HG03175 (cell line): Measurements from ENCODE around the gene ZCCHC7.
A peak's percentile ranks its signal among the peaks of the same experiment; 100 is the strongest.
"Not testable (repeated sequence)": the region's sequence is repeated elsewhere in the genome, so short reads cannot be mapped to it uniquely, and the experiment has no call there.

Experiments
- ATAC-seq: cut with Tn5 transposase; IDR thresholded peaks from one replicate; pipeline ENCODE4 v1.9.1; 2021; ENCODE audit warnings: mild to moderate bottlenecking, moderate library complexity; ENCODE audit not compliant: unreplicated experiment

Gene ZCCHC7

GRCh38 chr9:37120843-37121335 is 515 bp downstream of the ZCCHC7 start:
- ATAC-seq = peak; percentile 15

DNA sequence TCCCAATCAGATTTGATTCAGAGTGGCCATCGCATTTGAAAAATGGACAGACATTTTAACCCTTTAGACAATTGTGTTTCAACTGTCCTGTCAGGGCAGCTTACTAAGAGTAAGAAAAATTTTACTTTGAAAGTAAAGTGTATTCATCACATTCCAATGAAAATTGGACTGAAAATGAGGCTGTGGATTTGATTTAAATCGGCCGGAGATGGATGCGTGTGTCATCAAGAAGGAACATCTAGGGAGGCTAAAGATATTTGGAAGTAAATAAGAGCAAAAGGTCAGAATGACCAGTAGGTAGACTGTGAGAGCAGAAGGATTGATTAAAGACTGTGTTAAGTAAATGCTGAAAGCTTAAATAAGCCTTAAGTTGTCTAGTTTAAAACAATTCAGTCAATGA is 1.5 kb downstream of the ZCCHC7 start:
- no peak for ATAC-seq

DNA sequence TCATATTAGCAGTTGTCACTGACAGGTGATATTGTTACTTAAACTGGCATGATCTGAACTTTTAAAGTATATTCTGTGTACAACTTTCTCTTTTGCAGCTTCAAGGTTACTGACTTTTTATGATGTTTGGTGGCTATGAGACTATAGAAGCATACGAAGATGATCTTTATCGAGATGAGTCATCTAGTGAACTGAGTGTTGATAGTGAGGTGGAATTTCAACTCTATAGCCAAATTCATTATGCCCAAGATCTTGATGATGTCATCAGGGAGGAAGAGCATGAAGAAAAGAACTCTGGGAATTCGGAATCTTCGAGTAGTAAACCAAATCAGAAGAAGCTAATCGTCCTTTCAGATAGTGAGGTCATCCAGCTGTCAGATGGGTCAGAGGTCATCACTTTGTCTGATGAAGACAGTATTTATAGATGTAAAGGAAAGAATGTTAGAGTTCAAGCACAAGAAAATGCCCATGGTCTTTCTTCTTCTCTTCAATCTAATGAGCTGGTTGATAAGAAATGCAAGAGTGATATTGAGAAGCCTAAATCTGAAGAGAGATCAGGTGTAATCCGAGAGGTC is 5.9 kb downstream of the ZCCHC7 start:
- no peak for ATAC-seq

GRCh38 chr9:37127018-37127417 is 6.6 kb downstream of the ZCCHC7 start:
- ATAC-seq = no peak

DNA sequence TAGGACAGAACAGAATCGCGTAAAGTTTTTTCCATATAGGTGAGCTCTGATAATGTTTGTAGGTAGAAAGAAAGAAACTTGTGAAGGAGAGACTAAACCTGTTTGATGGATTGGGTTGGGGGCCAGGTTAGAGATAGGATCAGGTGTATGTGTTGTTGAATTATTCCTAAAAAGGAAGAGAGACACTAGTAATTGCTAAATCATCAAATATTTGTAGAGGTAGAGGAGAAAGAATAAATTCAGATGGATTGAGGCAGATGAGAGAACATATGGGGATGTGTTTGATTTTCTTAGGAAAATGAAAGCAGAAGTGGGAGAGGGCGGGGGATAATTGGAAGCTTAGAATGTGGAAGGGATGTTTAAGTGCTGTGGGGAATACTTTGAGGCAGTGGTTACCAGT is 7.7 kb downstream of the ZCCHC7 start:
- ATAC-seq = no peak

- ATAC-seq = no peak
These were observed 13.8 kb downstream of the ZCCHC7 start for GRCh38 chr9:37134166-37134565.

GRCh38 chr9:37141015-37141414 is 20.6 kb downstream of the ZCCHC7 start:
- ATAC-seq = no peak

GRCh38 chr9:37144762-37145161 is 24.4 kb downstream of the ZCCHC7 start:
- peak; percentile 54 for ATAC-seq

DNA sequence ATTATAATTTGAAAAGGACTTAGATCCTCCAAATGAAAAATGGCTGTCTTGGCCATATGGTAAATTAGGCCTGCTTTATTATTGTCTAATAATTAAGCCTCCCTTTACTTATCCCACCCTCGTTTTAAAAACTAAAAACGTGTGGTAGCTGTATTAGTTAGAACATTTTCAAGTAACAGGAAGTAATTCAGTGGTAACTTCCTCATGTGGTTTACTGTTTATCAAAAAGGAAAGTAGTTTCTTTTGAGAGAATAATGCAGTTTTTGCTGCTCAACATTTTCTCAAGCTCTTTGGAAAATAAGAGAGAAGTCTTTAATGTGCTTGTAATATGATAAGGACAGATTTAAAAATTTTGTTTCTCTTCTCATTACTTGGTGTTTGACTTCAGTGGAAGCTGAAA is 26.0 kb downstream of the ZCCHC7 start:
- ATAC-seq = peak; percentile 73

GRCh38 chr9:37148181-37148580 is 27.8 kb downstream of the ZCCHC7 start:
- ATAC-seq = no peak

DNA sequence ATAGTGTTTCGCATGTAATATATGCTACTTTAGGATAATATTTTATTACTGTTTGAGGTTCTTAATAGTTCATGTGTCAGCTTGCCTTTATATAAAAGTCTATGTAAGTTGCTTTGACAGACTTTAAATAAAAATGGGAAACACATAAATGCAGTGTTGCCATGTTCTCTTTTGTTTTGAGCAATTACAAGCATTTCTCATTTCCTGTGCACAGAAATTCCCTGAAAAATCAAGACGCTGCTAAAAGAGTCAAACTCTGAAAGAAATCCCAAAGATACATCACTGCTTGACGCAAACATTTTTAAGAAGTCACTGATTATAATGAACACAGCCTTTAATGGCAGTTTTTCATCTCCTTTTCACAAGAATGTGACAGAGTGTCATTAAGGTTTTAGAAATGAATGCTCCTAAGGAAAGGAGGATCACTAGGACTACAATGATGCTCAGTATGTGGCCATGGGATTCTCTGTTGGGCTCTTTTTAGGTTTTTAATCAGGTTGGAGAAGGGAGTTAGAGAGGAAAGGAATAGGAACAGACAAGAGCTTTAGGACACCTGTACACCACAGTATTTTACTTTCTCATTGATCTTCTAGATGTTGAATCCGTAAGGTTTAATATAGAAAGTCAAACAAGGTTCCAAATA is 29.4 kb downstream of the ZCCHC7 start:
- no peak for ATAC-seq

DNA sequence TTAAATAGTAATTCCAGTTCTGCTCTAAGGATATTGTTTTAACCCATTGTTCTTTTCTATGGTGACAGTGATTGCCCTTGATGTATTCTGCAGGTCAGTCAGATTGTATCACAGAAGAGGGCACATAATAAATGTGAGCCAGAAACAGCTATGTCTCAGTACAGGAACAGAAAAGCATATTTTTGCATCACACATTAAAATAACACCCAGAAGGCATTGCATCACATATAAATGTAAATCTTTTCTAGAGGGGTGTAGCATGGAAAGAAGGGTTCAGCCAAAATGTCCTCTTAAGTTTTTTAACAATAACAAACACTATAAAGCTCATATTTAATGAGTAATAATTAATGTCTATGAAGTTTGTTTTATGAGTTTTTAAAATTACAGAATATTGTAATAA is 30.0 kb downstream of the ZCCHC7 start:
- ATAC-seq = no peak

DNA sequence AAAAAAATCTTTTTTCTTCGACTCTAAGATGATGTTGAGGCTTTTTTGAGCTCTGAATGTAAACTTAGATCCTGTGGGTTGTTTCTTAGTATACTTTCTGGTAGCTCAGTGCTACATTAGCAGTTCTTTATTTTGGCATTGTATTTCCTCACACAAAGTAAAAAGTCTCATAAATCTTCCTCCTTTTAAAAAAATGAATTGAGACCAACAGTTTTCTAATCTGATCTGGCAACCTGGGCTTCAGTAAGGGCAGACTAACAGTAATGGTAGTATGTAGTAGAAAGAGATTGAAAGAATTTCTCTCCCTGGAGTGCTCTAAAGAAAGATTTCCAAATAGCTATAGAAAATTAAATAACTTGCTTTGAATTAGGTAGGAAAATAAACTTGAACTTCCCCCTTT is 31.4 kb downstream of the ZCCHC7 start:
- ATAC-seq = no peak

DNA sequence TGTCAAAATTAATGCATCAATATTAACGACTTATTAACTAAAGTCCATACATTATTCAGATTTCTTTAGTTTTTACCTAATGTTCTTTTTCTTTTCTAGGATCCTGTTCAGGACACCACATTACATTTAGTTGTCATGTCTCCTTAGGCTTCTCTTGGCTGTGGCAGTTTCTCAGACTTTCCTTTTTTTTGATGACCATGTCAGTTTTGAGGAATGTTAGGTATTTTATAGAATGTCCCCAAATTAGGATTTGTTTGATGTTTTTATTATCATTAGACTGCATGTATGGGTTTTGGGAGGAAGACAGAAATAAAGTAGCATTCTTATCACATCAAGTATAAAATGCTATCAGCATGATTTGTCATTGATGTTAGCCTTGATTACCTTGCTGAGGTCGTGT is 32.0 kb downstream of the ZCCHC7 start:
- ATAC-seq = no peak

GRCh38 chr9:37155601-37156000 is 35.2 kb downstream of the ZCCHC7 start:
- ATAC-seq = no peak

DNA sequence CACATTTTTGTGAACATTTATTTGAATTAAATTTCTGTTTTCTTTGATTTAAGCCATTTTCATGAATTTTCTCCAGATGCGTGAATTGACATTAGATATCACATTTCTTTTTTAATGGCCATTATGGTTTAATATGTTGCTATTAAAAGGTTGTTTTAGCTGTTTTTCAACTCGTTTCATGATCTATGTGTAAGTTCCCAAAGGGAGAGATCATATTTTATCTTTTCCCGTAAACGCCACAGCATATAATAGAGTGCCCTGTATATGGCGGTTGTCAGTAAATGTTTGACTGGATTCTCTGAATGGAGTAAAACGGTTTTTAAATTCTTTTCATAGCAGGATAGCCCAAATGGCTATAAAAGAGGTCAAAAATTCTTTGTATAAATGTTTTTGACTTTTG is 35.8 kb downstream of the ZCCHC7 start:
- ATAC-seq = no peak

GRCh38 chr9:37156781-37157356 is 36.5 kb downstream of the ZCCHC7 start:
- no peak for ATAC-seq

GRCh38 chr9:37157726-37158377 is 37.5 kb downstream of the ZCCHC7 start:
- ATAC-seq = no peak

DNA sequence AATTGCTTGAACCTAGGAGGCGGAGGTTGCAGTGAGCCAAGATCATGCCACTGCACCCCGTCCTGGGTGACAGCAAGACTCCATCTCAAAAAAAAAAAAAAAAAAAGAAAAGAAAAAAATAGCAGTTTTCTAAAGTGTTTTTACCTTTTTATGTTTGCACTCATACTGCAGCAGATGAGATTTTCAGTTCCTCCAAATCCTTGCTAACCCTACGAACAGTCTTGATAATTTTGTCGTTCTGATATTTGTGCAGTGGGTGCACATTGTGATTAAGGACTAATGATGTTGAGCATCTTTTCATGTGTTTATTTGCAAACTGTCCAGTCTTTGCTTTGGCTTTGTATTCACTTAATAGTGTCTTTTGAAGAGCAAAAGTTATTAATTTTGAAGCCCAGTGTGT is 42.9 kb downstream of the ZCCHC7 start:
- ATAC-seq = no peak

- ATAC-seq = not testable (repeated sequence)
These were observed 44.0 kb downstream of the ZCCHC7 start for GRCh38 chr9:37164335-37164734.

GRCh38 chr9:37165644-37166043 is 45.3 kb downstream of the ZCCHC7 start:
- no peak for ATAC-seq

DNA sequence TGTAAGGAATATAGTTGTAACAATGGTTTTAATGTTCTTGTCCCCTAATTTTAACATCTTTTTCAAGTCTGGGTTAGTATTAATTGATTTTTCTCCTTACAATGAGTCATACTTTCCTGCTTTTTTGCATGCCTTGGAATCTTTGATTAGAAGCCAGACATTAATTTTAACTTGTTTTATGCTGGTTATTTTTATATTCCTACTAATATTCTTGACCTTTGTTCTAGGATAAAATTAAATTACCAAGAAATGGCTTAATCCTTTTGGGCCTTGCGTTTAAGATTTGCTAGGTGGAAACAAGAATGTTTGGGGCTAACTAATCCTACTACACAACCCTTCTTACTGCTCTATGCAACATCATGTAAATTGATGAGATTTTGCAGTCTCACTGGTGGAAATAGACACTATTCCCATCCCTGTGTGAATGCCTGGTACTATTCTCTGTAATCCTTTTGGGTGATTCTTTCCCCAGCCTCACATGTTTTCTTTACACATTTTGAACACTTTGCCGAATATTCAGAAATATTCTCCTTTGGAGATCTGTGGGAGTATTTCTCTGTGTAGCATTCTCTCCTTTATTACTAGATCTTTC is 47.2 kb downstream of the ZCCHC7 start:
- ATAC-seq = no peak
